ENCODE measurements around the gene LRIG1.

LRIG1 gene

GRCh38 chr3:66484106-66484844 lies 16.5 kb downstream of the LRIG1 start:
- ATAC-seq = no peak
- TF ChIP-seq ZNF70 (CRISPR knock-in tag; IDR thresholded peaks at IDR 0.05) = no peak
- no peak for TF ChIP-seq PATZ1 (CRISPR knock-in tag; IDR thresholded peaks at IDR 0.05; ENCODE audit: borderline replicate concordance)
- TF ChIP-seq PPARA (CRISPR knock-in tag; IDR thresholded peaks at IDR 0.05; ENCODE audit: borderline replicate concordance) = no peak
- no peak for TF ChIP-seq TOX (CRISPR knock-in tag; IDR thresholded peaks at IDR 0.05; ENCODE audit: borderline replicate concordance)
- TF ChIP-seq TSHZ2 (CRISPR knock-in tag; IDR thresholded peaks at IDR 0.05) = no peak
- TF ChIP-seq ARNTL (CRISPR knock-in tag; IDR thresholded peaks at IDR 0.05; ENCODE audit: borderline replicate concordance, low read depth) = no peak
- TF ChIP-seq ZNF8 (CRISPR knock-in tag; IDR thresholded peaks at IDR 0.05) = no peak
- no peak for TF ChIP-seq ZC3H10 (CRISPR knock-in tag; IDR thresholded peaks at IDR 0.05)
- no peak for TF ChIP-seq CSRNP3 (CRISPR knock-in tag; IDR thresholded peaks at IDR 0.05)
- TF ChIP-seq ESRRG (CRISPR knock-in tag; IDR thresholded peaks at IDR 0.05) = no peak
- no peak for TF ChIP-seq ZNF565 (CRISPR knock-in tag; conservative IDR thresholded peaks at IDR 0.05; ENCODE audit: low read depth)
- TF ChIP-seq ZFP30 (CRISPR knock-in tag; IDR thresholded peaks at IDR 0.05) = no peak
- TF ChIP-seq ZFP3 (CRISPR knock-in tag; IDR thresholded peaks at IDR 0.05) = no peak
- no peak for TF ChIP-seq OSR1 (CRISPR knock-in tag; IDR thresholded peaks at IDR 0.05)
- no peak for TF ChIP-seq CREB5 (CRISPR knock-in tag; IDR thresholded peaks at IDR 0.05; ENCODE audit: low read depth)
- no peak for TF ChIP-seq CSDC2 (CRISPR knock-in tag; IDR thresholded peaks at IDR 0.05)
- no peak for TF ChIP-seq POU6F1 (CRISPR knock-in tag; IDR thresholded peaks at IDR 0.05; ENCODE audit: borderline replicate concordance, low read depth)

GRCh38 chr3:66483409-66483906 lies 17.4 kb downstream of the LRIG1 start:
- no peak for ATAC-seq

More at GRCh38 chr3:66483409-66483906, 17.4 kb downstream of the LRIG1 start:
- TF ChIP-seq ZFP30 (CRISPR knock-in tag; IDR thresholded peaks at IDR 0.05) (no peak), CSDC2 (CRISPR knock-in tag; IDR thresholded peaks at IDR 0.05) (no peak), ZNF8 (CRISPR knock-in tag; IDR thresholded peaks at IDR 0.05) (no peak), TCF4 (CRISPR knock-in tag; IDR thresholded peaks at IDR 0.05; ENCODE audit: borderline replicate concordance) (no peak), CSRNP3 (CRISPR knock-in tag; IDR thresholded peaks at IDR 0.05) (no peak)
